Stimulated activated CD8-positive, alpha-beta memory T cell treated with anti-CD3 and anti-CD28 coated beads, Interleukin-4, amount 100 ng/mL, for 1 hour (primary cell): ENCODE data around the gene DNASE1L2.

Source experiments
- DNase-seq, 2 donors: peaks; one replicate each; pipeline ENCODE4 v3.0.0-alpha.2; 2020; ENCODE audit warnings: low read depth in 2 of 2, low spot score in 1 of 2

Gene DNASE1L2

DNA sequence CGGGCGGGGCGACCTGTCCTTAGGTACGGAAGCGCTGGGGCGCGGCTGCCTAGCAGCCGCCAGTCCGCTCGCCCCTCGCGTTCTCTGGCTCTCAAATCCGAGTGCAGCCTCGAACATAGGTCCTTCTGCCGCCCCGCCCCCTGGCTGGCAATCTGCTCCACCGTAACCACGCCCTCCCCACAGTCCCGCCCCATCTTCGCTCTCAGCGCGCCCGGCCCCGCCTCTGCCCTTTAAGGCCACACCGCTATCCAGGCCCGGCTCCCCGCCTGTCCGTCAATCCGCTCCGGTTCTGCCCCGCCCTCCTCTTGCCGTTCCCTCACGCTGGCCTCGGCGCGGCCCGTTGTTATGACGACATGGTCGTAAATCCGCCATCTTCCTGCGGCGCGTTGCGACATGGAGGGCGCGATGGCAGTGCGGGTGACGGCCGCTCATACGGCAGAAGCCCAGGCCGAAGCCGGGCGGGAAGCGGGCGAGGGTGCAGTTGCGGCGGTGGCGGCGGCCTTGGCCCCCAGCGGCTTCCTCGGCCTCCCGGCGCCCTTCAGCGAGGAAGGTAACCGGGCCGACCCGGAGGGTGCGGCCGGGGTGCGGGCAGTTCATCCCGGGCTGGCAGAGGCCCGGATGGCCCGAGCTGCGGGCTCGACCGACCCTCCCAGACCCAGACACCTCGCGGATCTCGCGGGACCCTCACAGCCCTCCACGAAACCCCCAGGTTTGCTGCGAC is 12.9 kb upstream of the DNASE1L2 start, which contains the start of gene E4F1:
Gene E4F1, plus strand, starts transcription at position 371 of the 721 bp plus-strand sequence. Its CDS starts 23 bp downstream, at position 394.
- peak; percentile 97 for DNase-seq

DNA sequence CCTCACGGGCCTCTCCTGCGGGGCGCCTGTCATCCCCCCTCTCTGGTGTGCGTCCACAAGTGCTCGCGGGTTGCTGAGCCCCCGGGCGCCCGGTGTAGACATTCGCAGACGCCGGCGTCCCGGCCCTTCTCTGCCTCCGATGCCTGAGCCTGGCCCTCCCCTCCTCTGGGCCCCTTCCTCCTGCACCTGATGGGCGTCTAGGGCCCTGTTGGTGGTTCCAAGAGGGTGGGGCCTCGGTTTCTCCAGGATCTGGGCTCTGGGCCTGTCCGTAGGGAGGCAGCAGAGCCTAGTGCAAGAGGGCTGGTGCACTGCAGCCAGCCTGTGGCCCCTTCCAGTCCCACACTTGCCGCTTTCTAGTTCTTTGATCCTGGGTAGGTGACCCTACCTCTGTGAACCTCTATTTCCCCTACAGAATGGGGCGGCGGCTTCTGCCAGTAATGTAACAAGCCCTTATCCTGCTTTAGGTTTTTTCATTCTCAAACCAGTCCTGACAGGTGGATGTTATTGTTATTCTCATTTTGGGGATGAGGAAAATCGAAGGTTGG is 12.2 kb upstream of the DNASE1L2 start:
- no peak for DNase-seq

DNA sequence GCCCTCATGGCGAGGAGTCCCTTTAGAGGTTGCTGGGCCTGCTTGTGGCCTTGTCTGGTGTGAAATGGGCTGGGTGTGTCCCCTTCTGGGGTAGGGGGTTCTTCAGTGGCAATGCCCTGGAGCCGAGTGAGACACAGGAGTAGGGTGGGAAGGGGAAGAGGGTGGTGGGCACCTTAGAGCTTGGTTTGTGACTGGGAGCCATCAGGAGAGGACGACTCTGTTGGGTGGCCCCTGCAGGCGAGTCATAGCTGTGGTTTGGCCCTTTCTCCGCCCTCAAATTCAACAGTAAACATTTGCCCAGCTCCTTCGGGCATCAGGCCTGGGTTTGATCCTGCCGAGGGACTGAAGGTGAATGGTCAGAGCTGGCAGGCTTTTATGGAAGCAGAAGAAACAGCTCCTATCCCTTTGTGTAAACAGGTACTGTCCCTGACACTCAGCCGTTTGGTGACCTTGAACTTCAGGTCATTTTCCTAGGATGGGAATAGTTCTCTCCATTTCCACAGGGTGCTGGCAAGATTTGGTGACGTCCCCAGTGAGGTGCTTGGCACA is 9.9 kb upstream of the DNASE1L2 start:
- DNase-seq: no peak

DNA sequence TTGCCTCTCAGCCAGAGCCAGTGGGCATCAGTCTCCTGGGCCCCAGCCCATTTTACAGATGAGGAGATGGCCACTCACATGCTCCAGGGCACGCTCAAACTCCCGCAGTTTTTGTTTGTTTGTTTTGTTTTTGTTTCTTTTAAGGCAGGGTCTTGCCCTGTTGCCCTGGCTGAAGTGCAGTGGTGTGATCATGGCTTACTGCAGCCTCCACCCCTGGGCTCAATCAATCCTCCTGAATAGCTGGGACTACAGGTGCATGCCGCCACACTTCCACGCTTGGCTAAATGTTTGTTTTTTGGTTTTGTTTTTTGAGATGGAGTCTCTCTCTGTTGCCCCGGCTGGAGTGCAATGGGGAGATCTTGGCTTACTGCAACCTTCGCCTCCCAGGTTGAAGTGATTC is 9.3 kb upstream of the DNASE1L2 start:
- DNase-seq: no peak

DNA sequence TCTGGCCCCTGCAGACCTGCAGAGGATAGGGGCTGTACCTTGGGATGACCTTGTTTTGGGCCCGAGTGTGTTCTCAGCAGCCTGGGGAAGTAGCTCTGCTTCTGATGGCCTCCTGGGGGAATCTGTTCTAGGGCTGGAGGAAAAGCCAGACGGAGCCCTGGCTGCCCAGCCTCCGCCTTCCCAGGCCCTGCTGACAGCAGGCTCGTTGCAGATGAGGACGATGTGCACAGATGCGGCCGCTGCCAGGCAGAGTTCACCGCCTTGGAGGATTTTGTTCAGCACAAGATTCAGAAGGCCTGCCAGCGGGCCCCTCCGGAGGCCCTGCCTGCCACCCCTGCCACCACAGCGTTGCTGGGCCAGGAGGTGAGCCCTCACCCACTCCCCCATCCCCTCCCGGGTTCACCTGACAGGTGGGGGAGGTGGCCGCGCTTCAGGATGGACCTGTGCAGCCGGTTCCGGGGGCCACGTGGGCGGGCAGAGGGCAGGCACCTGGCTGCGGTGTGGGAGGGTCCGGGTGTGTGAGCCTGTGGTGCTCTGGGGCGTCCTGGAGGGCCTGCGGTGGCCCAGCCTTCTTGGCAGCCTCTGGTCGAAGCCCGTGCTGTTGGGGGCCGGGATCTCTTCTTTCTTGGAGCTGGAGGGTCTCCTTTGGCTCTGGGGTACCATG is 8.0 kb upstream of the DNASE1L2 start:
- DNase-seq: no peak

DNA sequence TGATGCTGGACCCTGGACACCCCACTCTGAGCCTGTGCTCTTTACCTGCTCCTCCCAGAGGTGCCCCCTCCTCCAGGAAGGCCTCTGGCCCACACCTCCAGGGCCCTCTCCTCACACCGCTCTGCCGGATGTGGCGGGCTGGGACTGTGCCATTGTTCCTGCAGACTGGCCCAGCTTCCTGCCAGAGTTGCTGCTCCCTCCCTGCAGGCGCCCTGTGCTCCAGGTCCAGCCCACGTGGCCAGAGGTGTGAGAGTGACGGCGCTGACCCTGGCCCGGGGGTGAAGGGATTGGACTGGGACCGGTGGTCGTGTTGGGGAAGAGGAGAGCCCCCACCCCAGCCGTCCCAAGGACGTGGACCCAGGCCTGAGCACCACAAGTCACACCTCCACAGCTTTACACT is 7.2 kb upstream of the DNASE1L2 start:
- no peak for DNase-seq

DNA sequence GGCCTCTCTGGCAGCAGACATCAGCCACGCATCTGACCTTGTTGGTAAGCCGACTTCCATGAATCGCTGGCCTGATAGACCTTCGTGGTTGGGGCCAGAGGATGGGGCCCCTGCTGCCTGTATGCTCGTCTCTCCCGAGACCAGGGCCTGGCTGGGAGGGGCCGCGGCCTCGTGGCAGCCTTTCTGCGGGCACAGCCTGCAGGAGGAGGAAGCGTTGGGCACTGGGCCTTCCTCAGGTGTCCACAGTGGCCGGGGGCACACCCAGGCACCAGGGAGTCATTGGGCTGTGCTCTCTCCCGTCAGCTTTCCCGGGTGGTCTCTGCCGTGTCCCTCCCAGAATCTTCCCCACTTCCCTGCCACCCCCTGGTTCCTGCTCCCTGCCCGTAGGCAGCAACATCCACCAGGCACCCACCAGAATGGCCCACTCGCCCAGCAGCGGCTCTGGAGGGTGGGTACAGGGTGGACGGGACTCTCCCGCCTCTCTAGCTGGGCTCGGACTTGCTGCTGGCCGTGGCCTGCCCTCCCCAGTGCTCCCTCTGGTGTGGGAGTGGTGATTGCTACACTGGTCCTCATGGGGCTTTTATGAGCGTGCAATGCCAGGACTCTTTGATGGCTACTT is 6.5 kb upstream of the DNASE1L2 start:
- no peak for DNase-seq

DNA sequence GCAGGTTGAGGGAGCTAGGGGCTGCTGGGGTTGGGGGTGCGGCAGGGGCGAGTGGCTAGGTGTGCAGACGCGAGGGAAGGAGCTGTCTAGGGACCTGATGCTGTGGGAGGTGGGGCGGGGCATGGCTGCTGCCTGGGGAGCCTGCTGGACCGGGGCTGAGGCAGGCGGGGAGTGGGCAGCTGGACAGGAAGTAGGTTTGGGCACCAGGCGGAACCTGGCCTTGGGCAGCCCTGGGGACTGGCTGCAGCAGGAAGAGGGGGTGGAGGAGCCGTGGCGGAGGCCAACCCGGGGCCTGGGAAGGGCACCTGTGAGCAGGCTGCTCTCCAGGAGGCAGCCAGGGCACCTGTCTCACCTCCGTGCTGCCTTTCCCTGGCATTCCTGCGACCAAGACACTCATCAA is 5.9 kb upstream of the DNASE1L2 start:
- no peak for DNase-seq

DNA sequence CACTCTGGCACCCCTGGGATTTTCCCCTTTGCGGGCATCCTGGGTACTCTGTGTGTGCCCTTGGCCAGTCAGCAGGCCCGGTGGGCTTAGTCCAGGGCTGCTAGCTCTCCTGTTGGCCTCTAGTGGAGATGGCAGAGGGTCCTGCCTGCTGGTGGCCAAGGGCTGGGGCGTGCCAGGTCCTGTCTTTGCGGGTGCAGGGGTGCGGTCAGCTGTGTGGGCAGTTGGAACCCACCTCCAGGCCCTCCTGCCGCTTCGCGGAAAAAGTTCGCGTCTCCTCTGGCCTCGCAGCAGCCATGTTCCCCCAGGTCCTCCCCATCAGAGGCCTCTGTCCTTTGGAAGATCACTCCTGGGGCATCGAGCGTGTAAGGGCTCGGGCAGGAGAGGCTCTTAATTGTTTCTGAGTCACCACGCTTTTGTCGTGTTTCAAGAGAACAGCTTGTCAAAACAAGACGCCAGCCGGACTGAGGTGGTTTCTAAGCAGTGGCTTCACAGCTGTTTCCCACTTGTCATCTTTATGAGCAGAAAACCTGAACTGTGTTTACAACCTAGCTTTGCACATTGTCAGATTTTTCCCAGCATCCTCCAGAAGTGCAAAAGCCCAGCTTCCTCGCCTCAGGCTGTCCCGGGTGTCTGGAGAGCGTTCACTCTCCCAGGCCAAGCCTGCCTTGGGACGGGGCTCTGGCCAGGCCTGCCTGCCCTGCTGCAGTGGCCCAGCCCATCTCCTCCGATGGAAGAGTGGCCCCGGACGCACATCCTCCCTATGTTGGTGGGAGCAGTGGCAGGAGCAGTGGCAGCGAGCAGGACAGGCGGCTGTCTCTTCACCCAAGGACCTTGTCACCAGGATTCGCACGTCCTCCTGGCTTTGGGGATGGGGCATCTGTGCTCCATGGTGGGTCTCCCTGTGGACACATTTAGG is 5.0 kb upstream of the DNASE1L2 start:
- no peak for DNase-seq

DNA sequence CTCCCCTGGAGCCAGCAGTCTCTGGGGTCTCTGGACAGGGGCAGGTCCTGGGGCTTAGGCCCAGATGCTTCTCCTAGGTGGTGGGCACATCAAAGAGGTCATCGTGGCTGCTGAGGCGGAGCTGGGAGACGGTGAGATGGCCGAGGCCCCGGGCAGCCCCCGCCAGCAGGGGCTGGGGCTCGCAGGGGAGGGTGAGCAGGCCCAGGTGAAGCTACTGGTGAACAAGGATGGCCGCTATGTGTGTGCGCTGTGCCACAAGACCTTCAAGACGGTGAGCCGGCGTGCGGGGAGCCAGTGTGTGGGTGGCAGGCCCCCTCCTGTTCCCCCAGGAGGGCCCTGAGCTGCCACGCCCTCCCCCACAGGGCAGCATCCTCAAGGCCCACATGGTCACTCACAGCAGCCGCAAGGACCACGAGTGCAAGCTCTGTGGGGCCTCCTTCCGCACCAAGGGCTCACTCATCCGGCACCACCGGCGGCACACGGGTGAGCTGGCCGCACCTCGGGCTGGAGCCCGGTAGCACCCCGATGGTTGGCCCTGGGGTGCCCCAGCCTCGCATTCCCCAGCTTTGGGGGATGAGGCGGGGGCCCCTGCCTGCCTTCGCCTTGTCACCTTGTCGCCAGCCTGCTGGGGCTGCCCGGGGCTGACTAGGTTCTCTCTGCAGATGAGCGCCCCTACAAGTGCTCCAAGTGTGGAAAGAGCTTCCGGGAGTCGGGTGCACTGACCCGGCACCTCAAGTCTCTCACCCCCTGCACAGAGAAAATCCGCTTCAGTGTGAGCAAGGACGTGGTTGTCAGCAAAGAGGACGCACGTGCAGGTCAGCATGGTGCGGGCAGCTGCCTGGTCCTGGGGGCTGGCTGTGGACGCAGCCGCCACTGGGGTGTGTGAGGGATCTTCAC is 3.9 kb upstream of the DNASE1L2 start:
- no peak for DNase-seq

DNA sequence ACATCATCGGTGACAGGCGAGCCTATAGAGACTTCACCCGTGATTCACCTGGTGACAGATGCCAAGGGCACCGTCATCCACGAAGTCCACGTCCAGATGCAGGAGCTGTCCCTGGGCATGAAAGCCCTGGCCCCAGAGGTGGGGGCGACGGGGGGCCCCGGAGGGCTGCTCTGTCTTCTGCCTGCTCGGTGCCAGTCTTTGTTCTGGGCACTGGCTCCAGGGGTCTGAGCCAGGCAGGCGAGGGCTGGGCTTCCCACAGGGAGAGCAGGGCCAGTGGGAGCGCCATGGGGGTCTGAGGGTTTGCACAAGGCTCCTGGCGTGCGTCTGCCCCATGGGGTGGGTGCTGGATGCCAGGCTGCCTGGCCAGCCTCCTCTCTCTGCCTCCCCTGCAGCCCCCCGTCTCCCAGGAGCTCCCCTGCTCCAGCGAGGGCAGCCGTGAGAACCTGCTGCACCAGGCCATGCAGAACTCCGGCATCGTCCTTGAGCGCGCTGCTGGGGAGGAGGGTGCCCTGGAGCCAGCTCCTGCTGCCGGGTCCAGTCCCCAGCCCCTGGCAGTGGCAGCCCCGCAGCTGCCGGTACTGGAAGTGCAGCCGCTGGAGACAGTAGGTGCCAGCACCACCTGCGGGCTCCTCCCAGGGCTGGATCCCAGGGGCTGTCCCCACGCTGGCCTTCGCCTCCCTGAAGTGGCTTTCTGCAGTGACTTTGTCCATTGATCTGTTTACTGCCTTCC is 3.0 kb upstream of the DNASE1L2 start:
- DNase-seq: no peak

DNA sequence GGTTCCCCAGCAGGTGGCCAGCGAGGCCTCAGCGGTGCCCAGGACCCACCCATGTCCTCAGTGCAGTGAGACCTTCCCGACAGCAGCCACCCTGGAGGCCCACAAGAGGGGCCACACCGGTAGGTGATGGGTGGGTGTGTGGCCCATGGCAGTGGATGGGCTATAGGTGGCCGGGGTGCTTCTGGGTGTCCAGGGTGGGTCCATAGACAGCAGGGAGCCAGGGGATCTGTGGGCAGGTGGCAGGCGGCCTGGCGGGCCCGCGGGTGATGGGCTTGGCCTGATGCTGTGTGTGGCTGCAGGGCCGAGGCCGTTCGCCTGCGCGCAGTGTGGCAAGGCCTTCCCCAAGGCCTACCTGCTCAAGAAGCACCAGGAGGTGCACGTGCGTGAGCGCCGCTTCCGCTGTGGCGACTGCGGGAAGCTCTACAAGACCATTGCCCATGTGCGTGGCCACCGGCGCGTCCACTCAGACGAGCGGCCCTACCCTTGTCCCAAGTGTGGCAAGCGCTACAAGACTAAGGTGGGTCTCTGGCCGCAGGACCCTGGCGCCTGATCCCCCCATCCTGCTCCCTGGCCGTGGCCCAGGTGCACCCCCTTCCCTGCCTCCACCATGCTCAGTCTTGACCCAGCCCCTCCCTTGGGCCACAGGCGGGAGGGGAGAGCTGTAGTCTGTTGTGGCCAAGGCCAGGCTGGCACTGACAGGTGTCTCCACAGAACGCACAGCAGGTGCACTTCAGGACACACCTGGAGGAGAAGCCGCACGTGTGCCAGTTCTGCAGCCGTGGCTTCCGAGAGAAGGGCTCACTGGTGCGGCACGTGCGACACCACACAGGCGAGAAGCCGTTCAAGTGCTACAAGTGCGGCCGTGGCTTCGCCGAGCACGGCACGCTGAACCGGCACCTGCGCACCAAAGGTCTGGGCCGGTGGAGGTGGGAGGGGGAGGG is 2.1 kb upstream of the DNASE1L2 start:
- DNase-seq: no peak

DNA sequence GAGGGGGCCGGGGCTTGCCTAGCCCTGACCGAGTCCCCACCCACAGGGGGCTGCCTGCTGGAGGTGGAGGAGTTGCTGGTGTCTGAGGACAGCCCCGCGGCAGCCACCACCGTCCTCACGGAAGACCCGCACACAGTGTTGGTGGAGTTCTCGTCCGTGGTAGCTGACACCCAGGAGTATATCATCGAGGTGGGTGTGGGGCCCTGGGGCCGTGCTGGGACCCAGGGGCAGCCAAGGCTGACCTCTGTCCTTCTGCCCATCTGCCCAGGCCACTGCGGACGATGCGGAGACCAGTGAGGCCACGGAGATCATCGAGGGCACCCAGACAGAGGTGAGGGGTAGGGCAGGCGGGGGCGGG is 1.5 kb upstream of the DNASE1L2 start:
- no peak for DNase-seq

DNA sequence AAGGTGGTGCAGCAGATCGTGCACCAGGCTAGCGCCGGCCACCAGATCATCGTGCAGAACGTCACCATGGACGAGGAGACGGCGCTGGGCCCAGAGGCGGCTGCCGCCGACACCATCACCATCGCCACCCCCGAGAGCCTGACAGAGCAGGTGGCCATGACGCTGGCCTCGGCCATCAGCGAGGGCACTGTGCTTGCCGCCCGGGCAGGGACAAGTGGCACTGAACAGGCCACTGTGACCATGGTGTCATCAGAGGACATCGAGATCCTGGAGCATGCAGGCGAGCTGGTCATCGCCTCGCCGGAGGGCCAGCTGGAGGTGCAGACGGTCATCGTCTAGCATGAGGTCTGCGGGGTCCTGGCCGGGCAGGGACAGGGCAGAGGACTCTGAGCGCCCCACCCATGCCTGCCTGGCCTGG is 1.0 kb upstream of the DNASE1L2 start:
- DNase-seq: no peak

DNA sequence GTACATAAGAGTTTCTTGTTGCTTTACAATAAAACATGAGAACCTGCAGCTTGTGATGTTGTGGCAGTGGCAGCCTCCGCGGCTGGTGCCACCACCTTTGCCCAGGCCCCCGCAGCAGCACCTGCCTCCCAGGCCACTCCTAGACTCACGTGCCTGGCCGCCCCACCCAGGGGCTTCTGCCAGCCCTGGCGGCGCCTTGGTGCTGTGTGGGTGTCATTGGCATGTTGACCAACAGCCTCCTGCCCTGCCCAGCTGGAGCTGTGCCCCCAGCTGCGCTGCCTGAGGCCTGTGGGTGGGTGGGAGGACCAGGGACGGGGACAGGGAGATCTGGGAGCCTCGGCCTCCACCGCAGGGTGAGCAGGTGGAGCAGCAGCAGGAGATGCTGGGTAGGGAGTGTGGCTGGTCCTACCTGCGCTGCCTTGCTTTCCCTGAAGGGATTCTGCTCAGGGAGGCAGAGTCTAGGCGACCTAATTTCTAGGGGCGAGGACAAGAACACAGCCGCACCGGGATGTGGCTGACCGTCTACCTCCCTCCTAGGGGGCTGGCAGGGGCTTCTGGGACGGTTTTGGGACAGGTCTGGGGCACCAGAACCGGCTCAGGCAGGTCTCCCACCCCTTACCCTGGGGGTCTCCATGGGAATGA is 428 bp upstream of the DNASE1L2 start:
- DNase-seq: no peak

DNA sequence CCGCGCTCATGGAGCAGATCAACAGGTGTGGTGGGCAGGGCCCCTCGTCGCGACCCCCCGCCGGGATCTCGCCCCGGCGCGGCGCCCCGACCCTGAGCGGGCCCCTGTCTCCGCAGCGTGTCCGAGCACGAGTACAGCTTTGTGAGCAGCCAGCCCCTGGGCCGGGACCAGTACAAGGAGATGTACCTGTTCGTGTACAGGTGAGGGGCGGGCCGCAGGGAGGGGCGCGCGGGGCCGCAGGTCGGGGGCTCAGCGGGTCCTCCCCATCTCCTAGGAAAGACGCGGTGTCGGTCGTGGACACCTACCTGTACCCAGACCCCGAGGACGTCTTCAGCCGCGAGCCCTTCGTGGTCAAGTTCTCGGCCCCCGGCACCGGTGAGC is 848 bp downstream of the DNASE1L2 start:
- no peak for DNase-seq

DNA sequence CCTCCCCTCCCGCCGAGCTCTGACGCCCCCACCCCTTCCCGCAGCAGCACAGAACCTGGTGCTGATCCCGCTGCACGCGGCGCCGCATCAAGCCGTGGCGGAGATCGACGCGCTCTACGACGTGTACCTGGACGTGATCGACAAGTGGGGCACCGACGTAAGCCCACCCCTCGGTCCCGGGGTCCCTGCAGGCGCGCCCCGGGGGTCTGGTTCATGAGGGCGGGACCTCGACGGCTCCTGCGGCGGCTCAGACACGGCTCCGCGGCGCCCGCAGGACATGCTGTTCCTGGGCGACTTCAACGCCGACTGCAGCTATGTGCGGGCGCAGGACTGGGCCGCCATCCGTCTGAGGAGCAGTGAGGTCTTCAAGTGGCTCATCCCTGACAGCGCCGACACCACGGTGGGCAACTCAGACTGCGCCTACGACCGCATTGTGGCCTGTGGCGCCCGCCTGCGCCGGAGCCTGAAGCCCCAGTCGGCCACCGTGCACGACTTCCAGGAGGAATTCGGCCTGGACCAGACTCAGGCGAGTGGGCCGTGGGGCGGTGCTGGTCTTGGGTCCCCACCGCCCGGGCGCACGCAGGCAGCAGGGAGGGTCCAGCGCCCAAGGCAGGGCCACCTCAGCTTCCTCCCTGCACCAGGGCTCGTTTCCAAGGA is 1.4 kb downstream of the DNASE1L2 start:
- DNase-seq: no peak
